GM21786 (cell line): ENCODE results near the gene USP36.
"Not testable (repeated sequence)": the region's sequence is repeated elsewhere in the genome, so short reads cannot be mapped to it uniquely, and the experiment has no call there.

ENCODE experiments used
- ATAC-seq: cut with Tn5 transposase; IDR thresholded peaks from one replicate; pipeline ENCODE4 v1.9.1; 2021; ENCODE audit not compliant: unreplicated experiment

USP36 gene

GRCh38 chr17:78873519-78874340 is 33.1 kb upstream of the USP36 start:
- ATAC-seq, result no peak

GRCh38 chr17:78872486-78872885 is 31.9 kb upstream of the USP36 start:
- ATAC-seq, result no peak

- ATAC-seq, result no peak
These were observed 30.0 kb upstream of the USP36 start for GRCh38 chr17:78870621-78871020.

- ATAC-seq, result no peak
These were observed 27.8 kb upstream of the USP36 start for GRCh38 chr17:78868391-78868790.

GRCh38 chr17:78867046-78867445 is 26.4 kb upstream of the USP36 start:
- not testable (repeated sequence) for ATAC-seq

GRCh38 chr17:78865682-78866390 is 25.2 kb upstream of the USP36 start:
- no peak for ATAC-seq

- no peak for ATAC-seq
These were observed 23.5 kb upstream of the USP36 start for GRCh38 chr17:78864117-78864516.

- ATAC-seq, result no peak
These were observed 21.7 kb upstream of the USP36 start for GRCh38 chr17:78862073-78863023.

GRCh38 chr17:78861229-78861628 is 20.6 kb upstream of the USP36 start:
- ATAC-seq, result no peak

GRCh38 chr17:78859051-78859450 is 18.4 kb upstream of the USP36 start:
- no peak for ATAC-seq

- ATAC-seq, result no peak
These were observed 16.7 kb upstream of the USP36 start for GRCh38 chr17:78857266-78857665.

GRCh38 chr17:78855561-78856165 is 15.0 kb upstream of the USP36 start:
- ATAC-seq, result no peak

- no peak for ATAC-seq
These were observed 13.9 kb upstream of the USP36 start for GRCh38 chr17:78854508-78854907.

- no peak for ATAC-seq
These were observed 13.3 kb upstream of the USP36 start for GRCh38 chr17:78853926-78854394.

GRCh38 chr17:78852709-78853121 is 12.1 kb upstream of the USP36 start:
- ATAC-seq, result no peak

GRCh38 chr17:78849026-78849425 is 8.4 kb upstream of the USP36 start:
- ATAC-seq, result no peak

GRCh38 chr17:78847052-78847451 is 6.4 kb upstream of the USP36 start:
- no peak for ATAC-seq

GRCh38 chr17:78844301-78845005 is 3.8 kb upstream of the USP36 start:
- no peak for ATAC-seq

- no peak for ATAC-seq
These were observed 2.4 kb upstream of the USP36 start for GRCh38 chr17:78842881-78843565.

GRCh38 chr17:78840530-78840779 is 159 bp downstream of the USP36 start:
- ATAC-seq, result no peak
